GM19467 (cell line): Measurements from ENCODE around the gene RIOK1.

Source experiments
- ATAC-seq: cut with Tn5 transposase; IDR thresholded peaks from one replicate; pipeline ENCODE4 v1.9.1; 2021; ENCODE audit warnings: mild to moderate bottlenecking, moderate library complexity; ENCODE audit not compliant: unreplicated experiment

RIOK1 gene

GRCh38 chr6:7406743-7407142 is 17.1 kb downstream of the RIOK1 start:
- no peak for ATAC-seq

DNA sequence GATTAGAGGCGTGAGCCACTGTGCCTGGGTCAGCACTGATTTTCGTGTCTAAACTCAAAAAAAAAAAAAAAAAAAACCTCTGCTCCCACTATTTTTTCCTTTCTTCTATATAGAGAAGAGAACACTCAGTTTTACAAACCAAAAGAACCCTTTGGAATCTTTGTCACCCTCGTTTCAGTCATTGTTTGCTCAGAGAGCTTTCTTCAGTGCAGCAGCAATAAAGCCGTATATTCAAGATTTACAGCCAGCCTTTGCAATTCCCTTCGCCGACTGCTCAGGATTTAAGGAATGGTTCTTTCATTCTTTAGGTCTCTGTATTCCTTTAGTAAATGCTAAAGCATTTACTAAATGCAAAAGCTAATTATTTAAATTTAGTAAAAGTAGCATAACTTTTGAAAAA is 20.1 kb downstream of the RIOK1 start:
- no peak for ATAC-seq

- ATAC-seq = no peak
Observed at GRCh38 chr6:7410851-7411250, 21.2 kb downstream of the RIOK1 start.

DNA sequence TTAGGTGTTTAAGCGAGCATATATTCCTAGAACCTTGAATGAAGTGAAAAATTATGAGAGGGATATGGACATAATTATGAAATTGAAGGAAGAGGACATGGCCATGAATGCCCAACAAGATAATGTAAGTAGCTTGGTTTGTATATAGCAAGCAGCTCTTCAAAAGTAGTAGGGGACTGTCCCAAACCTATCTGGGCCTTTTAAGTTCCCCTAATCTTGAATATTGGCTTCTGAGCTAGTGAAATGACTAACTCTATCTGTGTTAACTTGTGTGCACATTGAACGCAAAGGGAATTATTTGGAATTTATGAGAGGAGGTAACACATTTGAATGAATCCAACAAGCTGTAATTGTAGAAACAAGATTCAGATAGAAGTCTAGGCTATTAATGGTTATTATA is 21.7 kb downstream of the RIOK1 start:
- ATAC-seq = no peak

DNA sequence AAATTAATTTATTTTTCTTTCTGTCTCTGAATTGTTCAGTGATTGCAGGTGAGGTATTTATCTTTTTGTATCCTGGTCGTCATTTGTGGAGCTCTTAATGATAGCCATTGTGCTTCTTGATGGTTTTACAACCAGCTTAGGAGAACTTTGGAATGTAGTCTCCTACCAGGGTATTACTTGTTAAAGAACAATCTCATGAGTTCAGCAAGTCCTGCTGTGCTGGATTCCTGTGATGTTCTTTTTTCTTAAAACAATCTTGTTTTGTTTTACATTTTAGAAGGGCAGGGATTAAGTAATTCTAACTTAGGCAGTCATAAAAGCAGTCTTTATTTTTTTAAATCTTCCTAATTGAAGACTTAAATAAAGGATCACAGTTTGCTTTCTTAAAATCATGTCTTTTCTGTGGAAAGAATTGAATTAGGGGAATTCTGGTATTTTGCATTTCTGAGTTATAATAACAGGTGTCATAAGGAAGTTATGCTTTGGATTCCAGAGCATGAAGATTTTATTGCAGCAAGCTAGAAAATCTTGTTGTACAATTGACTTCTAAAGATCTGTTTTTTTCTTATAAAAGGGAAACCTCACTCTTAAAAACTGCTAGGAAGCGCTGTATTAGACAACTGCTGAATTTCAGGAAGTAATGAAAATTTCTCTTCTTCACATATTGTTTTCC is 23.7 kb downstream of the RIOK1 start:
- ATAC-seq = no peak

DNA sequence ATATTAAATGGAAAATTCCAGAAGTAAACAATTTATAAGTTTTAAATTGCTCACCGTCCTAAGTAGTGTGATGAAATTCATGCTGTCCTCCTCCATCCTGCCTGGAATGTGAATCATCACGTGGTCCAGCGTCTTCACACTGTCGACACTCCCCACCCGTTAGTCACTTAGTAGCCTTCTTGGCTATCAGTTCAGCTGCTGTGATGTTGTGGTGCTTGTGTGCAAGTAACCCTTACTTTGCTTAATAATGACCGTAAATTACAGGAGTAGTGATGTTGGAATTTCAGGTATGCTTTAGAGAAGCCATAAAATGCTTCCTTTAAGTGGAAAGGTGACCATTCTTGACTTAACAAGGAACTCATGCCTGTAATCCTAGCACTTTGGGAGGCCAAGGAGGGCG is 25.2 kb downstream of the RIOK1 start:
- ATAC-seq = no peak

GRCh38 chr6:7417684-7418083 is 28.1 kb downstream of the RIOK1 start:
- ATAC-seq = no peak

DNA sequence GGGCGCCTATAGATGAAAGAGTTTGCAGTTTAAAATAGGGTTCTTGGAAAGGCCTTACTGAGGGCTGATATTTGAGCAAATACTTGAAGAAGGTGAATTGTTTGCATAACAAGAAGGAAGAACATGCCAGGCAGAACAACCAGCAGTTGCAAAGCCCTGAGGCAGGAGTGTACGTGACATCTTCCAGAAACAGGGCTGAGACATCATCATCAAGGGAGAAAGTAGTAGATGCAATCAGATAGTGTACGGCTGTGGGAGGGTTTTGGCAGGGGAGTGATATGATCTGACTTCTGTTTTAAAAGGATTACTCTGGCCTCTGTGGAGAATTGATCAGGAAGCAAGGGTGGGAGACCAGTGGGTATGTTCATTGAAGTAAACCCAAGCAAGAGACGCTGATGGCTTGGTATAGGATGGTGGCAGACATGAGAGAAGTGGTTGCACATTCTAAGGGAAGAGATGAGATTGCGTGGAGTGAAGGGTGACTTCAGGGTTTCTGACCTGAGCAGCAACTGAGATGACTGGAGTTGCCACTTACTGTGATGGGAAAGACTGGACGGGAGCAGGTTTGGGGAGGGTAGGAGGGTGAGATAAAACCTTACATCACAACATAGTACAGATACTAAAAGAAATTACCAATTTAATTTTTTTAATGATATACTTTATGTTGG is 28.8 kb downstream of the RIOK1 start:
- ATAC-seq = no peak

- ATAC-seq = no peak
Observed at GRCh38 chr6:7419065-7419464, 29.5 kb downstream of the RIOK1 start.

DNA sequence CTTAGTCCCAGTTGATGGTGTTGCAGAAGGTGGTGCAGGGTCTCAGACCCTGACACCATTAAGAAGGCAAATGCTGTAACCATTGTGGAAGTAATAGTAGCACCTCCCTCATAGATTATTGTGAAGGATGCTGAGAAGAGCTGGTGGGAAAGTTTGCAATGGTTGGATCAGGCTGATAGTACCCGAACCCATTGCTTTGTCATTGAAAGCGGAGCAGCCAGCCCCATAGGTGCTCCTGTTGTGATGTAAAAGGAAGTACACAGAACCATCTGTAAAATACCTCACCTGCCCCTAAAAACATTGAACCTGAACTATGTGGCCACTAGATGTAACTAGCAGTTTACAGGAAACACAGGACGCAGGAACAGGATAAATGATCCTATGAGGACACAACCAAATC is 31.5 kb downstream of the RIOK1 start:
- no peak for ATAC-seq

GRCh38 chr6:7424058-7424457 is 34.5 kb downstream of the RIOK1 start:
- ATAC-seq = no peak

GRCh38 chr6:7424967-7425807 is 35.6 kb downstream of the RIOK1 start:
- no peak for ATAC-seq

- ATAC-seq = no peak
Observed at GRCh38 chr6:7425808-7426190, 36.2 kb downstream of the RIOK1 start.

DNA sequence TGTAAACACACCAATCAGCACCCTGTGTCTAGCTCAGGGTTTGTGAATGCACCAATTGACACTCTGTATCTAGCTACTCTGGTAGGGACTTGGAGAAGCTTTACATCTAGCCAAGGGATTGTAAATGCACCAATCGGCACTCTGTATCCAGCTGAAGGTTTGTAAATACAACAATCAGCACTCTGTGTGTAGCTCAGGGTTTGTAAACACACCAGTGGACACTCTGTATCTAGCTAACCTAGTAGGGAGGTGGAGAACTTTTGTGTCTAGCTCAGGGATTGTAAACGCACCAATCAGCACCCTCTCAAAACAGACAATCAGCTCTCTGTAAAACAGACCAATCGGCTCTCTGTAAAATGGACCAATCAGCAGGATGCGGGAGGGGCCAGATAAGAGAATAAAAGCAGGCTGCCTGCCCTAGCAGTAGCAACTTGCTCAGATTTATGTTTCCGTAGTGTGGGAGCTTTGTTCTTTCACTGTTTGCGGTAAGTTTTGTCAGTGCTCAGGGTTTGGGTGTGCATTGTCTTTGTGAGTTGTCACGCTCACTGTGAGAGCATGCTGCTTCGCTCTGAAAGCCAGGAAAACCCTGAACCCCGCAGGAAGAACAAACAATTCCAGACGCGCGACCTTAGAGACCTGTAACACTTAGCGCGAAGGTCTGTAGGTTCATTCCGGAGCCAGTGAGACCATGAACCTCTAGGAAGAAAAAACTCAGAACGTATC is 37.0 kb downstream of the RIOK1 start:
- no peak for ATAC-seq

DNA sequence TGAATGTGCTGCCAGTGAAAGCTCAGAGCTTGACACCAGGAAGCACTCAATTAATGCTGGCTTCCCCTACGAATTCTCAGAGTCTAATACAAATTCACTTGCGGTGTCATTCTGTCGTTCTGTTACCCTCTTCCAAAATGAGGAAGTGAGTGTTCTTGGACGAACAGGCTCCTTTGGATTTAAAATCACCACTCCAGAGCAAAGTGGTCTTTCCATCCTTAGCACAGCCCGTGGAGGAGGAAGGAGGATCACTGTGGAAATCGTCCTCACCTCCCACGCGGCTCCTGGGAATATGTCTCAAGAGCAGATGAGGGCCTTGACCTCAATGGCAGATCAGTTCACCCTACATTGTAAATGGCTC is 41.7 kb downstream of the RIOK1 start:
- ATAC-seq = no peak

GRCh38 chr6:7431674-7432390 is 42.2 kb downstream of the RIOK1 start:
- ATAC-seq = no peak

GRCh38 chr6:7432391-7433120 is 42.9 kb downstream of the RIOK1 start:
- no peak for ATAC-seq

GRCh38 chr6:7433121-7433617 is 43.6 kb downstream of the RIOK1 start:
- ATAC-seq = no peak

DNA sequence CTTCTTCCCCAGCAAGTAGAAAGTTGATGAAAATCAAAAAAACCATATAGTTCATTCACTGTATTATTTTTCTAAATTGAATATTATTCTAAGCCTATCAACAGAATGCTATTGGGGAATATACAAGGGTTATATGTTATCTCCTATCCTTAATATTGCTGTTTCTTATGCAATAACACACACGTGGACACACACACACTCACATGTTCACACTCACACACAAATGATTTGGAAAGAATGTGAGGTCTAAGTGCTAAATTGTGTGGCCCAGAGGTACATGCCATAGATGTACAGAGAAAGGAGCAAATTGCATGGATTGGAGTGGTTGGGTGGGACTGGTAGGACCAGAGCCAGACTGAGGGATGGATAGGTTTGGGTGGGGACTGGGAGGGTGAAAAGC is 45.1 kb downstream of the RIOK1 start:
- no peak for ATAC-seq

DNA sequence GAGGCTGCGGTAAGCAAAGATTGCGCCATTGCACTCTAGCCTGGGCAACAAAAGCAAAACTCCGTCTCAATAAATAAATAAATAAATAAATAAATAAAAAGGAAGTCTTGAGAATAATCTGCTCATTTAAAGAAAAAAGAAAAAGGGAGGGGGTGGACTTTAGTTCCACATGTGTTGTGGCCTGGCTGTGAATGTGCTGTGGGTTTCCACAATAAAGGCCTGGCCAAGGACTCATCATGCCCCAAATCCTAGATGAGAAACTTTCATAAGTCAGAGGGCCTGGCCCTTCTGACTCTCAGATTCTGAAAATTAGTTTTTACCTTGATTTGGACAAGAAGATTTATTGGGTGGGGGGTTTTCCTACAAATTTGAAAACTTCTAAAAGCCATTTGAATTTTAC is 48.4 kb downstream of the RIOK1 start:
- ATAC-seq = no peak
